D721Med (cell line): ENCODE data around the gene NKX2-3.

Source experiments
- DNase-seq: peaks from one replicate; pipeline ENCODE4 v3.0.0; 2011; ENCODE audit warnings: low spot score; ENCODE audit not compliant: insufficient read length
- FAIRE-seq: peaks from 2 replicates; lab custom pipeline; 2011; peaks lifted over from hg19 to GRCh38; lab: Jason Lieb, UNC
- CTCF ChIP-seq: IDR thresholded peaks from 2 replicates; pipeline ENCODE4 v1.5.1; 2012; ENCODE audit warnings: mild to moderate bottlenecking, control low read depth; ENCODE audit not compliant: insufficient read depth; ENCODE audit errors: missing control alignments

The NKX2-3 gene

DNA sequence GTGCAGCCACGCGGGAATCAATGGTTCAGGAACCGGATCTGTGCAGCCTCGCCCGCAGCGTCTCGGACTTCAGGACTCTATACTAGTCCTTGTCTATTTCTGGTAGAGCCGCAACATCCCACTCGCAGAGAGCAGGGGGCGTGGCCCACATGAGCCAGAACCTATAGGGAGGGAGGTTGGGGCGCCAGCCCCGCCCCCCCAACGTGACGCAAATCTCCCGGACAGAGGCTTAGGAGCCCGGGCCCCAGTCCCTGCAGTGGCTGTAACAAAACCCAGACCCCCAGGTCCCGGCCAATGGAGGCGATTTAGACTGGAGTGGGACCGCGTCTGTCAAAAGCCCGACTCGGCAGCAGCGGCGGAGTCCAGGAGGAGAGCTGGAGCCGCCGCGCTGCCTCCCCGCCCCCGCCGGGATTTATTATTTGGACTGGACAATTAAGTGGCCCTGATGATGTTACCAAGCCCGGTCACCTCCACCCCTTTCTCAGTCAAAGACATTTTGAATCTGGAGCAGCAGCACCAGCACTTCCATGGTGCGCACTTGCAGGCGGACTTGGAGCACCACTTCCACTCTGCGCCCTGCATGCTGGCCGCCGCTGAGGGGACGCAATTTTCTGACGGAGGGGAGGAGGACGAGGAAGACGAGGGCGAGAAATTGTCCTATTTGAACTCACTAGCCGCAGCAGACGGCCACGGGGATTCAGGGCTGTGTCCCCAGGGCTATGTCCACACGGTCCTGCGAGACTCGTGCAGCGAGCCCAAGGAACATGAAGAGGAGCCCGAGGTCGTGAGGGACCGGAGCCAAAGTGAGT lies at the start of gene NKX2-3:
Gene NKX2-3 (plus strand): TSS at position 256 of the 809 bp plus-strand sequence. CDS start 190 bp downstream, at position 446.
- FAIRE-seq (no peak), DNase-seq (peak; percentile 95)

GRCh38 chr10:99484626-99485581 lies 47.8 kb upstream of the NKX2-3 start:
- FAIRE-seq (no peak), DNase-seq (no peak)
- TF ChIP-seq CTCF, result peak; percentile 15

More for the DNA sequence above, at the start of gene NKX2-3:
- no peak for TF ChIP-seq CTCF

GRCh38 chr10:99487125-99487807 lies 45.5 kb upstream of the NKX2-3 start:
- no peak for TF ChIP-seq CTCF
- DNase-seq (no peak), FAIRE-seq (no peak)

DNA sequence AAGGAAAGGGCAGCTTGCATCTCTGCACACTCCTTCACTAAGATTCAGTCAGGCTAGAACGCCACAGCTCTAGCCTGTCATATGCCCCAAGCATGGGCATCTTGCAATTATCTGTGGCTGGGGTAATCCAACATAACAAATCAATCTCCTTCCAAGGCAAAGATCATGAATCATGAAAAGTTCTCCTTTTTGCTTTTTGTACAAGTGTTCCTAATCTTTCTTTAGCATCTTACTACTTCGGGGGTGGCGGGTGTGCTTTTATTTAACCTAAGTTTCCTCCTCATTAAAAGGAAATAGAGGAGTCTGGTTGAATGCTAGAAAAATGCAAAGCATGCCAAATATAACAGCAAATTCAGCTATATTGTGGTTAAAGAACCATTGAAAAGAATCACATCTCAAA lies 43.5 kb upstream of the NKX2-3 start:
- TF ChIP-seq CTCF, result no peak
- no peak for FAIRE-seq
- DNase-seq, result no peak

GRCh38 chr10:99497343-99498025 lies 35.3 kb upstream of the NKX2-3 start:
- TF ChIP-seq CTCF, result no peak
- FAIRE-seq, result no peak
- DNase-seq, result no peak

GRCh38 chr10:99506416-99506815 lies 26.3 kb upstream of the NKX2-3 start:
- TF ChIP-seq CTCF, result no peak
- DNase-seq, result no peak
- FAIRE-seq, result no peak
